GM19023 (cell line): ENCODE measurements around the gene CUEDC2.

Source experiments
- ATAC-seq: cut with Tn5 transposase; IDR thresholded peaks from one replicate; pipeline ENCODE4 v1.9.1; 2021; ENCODE audit warnings: mild to moderate bottlenecking, moderate library complexity; ENCODE audit not compliant: unreplicated experiment

Gene CUEDC2, protein sequence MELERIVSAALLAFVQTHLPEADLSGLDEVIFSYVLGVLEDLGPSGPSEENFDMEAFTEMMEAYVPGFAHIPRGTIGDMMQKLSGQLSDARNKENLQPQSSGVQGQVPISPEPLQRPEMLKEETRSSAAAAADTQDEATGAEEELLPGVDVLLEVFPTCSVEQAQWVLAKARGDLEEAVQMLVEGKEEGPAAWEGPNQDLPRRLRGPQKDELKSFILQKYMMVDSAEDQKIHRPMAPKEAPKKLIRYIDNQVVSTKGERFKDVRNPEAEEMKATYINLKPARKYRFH

GRCh38 chr10:102432162-102432950, at the start of gene CUEDC2:
TSS of gene CUEDC2 (minus strand) at chr10:102432574. CDS start at chr10:102425188, 7,386 bp downstream.
- ATAC-seq, result peak; percentile 90

DNA sequence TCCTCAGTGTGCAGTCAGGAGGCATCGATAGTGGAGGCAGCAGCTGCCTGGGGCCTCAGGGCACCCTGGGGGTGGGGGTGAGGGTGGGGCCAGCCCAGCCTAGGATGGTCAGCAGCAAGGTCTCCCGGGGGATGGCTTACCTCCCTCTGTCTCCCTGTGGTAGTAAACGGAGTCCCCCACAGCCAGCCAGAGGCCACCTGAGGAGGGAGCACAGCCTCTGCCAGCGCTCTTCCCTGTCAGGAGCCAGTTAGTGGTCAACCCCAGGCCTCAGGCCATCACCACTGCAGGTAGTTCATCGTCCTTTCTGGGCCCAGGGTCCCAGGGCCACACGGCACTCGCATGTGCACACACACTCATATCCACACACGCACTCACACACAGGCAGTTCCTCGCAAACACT, 48.0 kb upstream of the CUEDC2 start:
- no peak for ATAC-seq

DNA sequence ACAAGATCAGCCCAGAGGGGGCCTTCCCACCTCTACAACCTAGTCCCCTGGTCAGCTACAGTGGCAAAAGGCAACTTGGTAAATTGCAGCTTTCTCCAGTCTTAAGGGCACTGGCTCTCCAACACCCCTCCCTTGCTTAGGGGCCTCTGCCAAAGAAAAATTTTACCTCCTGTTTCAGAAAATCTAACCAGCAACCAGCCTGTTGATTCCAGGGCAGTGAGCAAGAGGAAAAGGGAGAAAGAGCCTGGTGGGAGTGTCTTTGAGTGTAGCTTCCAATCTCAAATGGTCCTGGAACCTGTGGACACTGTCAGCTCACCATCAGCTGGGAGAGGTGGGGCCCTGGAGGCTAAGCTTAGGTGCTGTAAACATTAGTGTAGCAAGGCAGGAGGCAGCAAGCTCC, 47.3 kb upstream of the CUEDC2 start:
- ATAC-seq, result no peak

DNA sequence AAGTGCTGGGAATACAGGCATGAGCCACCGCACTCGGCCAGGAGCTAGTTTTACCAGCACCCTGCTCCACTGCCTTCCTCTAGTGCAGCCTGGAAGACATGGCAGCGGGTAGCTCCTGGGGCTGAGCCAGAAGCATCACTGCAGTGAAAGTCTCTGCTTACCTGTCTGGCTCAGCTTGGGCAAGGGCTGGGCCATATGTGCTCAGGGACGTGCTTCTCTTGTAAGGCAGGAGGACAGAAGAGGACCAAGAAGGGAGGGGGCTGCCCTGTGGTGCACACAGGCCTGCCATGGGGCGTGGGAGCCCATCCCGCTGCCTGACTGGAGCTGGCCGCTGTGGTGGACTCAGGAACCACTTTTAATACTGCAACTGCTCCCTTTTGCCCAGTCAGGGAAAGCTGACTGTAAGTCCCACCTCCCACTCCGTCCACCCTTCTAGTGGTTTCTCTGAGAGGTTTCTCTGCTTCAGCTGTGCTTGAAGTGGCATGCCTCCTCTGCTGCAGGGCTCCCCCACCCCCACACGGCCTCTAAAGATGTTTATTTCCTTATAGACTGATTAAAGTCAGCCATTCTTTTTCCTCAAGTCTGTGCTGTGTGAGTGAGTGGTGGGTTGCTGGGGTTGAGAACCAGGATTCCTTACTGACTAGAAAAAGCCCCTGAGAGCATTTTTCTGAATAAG, 44.2 kb upstream of the CUEDC2 start:
- no peak for ATAC-seq

DNA sequence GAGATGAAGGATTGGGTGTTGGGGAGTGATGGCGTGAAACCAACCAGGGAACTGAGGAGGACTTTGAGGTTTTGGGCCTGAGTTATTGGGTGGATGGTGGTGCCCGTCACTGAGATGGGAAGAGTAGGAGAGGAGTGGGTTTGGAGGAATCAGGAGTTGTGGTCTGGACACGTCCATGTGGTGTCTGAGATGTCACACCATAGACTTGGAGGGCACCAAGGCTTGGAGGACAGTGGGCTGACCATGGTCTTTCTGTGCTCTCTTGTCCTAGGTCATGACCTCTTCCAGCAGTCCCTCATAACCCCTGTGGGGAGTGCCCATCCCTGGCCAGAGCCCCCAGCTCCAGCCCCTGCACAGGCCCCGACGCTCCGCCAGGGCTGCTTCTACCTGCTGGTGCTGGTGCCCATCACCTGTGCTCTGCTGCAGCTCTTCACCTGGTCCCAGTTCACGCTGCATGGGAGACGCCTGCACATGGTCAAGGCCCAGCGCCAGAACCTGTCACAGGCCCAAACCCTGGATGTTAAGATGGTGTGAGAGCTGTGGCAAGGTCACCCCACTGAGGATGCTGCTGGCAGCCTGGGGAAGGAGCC, 43.2 kb upstream of the CUEDC2 start:
- ATAC-seq, result no peak

- ATAC-seq, result no peak
These were observed 41.3 kb upstream of the CUEDC2 start for GRCh38 chr10:102473445-102474331.

DNA sequence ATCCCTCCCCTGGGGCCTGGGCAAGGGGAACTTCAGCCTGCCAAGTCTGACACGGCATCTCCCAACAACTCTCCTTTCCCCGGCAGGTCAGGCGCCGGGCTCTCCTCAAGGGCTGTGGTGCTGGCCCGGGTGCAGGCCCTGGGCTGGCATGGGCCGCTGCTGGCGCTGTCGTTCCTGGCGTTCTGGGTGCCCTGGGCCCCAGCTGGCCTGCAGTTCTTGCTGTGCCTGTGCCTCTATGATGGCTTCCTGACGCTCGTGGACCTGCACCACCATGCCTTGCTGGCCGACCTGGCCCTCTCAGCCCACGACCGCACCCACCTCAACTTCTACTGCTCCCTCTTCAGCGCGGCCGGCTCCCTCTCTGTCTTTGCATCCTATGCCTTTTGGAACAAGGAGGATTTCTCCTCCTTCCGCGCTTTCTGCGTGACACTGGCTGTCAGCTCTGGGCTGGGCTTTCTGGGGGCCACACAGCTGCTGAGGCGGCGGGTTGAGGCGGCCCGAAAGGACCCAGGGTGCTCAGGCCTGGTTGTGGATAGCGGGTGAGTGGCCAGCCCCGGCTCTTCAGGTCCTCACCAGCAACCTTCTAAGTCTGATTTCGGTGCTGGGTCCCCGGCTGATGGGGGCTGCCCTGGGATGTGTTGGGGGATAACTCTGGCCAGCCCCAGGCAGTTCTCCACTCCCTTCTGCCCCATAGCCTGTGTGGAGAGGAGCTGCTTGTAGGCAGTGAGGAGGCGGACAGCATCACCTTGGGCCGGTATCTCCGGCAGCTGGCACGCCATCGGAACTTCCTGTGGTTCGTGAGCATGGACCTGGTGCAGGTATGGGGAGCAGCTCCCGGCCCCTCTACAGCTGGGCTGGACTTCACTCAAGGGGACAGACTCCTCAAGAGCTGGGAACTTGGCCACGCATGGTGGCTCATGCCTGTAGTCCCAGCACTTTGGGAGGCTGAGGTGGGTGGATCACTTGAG, 38.5 kb upstream of the CUEDC2 start:
- no peak for ATAC-seq

DNA sequence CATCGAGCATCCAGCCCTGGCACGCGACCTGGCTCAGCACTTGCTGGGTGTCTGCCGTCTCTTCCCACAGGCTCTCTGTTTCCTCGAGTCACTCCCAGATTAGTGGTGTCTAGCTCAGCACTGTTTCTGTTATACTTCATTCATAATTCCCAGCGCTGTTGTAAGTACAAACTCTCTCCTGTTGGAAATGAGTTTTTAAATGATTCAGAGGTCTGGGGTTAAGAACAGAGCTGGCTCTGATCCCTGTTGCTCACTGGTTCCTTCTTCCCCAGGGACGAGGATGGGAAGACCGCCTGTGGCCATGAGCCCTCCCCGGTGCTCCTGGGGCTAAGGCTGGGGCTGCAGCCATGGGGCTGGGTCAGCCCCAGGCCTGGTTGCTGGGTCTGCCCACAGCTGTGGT, 36.3 kb upstream of the CUEDC2 start:
- no peak for ATAC-seq

DNA sequence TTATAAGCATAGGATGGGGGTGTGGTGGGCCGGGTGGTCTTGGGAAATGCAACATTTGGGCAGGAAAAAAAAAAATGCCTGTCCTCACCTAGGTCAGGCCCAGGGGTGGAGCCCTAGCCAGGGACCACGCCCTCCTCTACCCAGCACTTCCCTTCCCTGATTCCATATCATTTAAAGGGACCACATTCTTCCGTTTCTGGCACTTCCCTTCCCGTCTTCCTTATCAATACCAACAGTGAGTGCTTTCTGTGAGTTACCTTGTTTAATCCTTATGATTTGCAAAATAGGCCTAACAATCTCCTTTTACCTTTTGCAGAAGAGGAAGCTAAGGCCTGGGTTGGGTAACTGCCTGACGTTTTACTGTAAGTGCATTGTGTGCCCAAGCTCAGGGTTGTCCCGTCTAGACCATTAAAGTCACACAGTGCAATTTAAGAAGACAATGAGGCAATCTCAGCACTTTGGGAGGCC, 35.6 kb upstream of the CUEDC2 start:
- no peak for ATAC-seq

DNA sequence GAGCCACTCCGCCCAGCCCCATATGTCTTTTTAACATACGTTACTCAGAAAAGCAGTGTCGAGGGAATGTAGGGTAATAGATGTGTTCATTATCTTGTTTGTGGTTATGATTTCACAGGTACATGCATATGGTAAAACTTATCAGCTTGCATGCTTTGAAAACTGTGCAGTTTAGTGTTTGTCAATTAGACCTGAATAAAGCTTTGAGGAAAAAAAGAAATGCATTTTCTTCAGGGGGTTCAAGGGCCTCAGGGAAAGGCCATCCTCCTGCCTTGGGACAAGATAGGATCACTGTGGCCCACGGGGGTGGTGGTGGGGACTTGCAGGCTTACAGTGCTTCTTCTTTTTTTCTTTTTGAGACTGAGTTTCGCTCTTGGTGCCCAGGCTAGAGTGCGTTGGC, 34.9 kb upstream of the CUEDC2 start:
- no peak for ATAC-seq

DNA sequence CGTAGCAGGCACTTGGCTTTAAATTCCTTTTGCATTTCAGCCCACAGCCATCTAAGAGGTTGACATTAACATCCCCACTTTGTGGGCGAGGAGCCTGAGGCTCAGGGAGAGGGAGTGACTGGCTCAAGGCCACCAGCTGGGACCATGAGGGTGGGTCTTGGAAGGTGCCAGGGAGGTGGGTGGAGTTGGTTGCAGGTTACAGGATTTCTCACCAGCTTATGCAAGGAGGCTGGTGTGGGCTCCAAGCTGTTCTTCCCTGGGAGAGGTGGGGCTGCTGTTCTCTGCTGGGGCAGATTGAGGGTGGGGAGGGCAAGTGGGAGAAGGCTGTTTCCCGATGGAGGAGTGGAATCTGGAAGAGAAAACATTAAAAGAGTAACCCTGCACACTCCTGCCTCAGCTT, 33.1 kb upstream of the CUEDC2 start:
- ATAC-seq, result no peak

DNA sequence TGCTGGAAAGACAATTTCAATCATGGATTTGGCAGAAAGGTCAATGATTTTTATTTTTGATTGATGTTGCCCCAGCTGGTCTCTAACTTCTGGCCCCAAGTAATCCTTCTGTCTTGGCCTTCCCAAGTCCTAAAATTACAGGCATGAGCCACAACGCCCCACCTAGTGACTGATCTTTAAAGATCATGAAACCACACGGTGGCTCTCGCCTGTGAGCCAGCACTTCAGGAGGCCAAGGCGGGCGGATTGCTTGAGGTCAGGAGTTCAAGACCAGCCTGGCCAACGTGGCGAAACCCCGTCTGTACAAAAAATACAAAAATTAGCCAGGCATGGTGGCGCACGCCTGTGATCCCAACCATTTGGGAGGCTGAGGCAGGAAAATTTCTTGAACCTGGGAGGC, 31.6 kb upstream of the CUEDC2 start:
- no peak for ATAC-seq

DNA sequence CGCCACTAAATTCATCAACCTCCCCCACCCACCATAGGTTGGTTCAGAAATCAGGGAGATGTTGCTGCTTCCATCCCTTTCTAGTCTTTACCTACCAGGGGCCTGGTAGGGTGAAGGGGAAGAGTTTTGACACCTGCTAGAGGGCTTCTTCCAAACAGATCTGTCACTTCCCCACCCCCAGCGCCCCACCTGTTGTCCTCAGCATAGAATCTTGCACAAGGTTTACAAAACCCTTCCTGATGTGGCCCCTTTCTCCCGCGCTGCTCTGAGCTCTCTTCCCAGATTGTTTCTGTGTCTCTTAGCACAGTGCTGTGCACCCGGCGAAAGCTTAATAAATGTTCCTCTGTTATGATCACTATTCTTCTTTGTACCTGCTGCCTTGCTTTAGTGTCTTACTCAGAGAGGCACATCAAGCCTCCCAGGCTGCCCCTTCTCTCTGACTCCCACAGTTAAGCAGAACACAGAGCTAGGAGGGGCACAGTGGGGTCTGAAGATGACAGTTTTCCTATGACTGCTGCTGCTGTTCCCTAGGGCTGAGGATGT, 30.2 kb upstream of the CUEDC2 start:
- no peak for ATAC-seq

DNA sequence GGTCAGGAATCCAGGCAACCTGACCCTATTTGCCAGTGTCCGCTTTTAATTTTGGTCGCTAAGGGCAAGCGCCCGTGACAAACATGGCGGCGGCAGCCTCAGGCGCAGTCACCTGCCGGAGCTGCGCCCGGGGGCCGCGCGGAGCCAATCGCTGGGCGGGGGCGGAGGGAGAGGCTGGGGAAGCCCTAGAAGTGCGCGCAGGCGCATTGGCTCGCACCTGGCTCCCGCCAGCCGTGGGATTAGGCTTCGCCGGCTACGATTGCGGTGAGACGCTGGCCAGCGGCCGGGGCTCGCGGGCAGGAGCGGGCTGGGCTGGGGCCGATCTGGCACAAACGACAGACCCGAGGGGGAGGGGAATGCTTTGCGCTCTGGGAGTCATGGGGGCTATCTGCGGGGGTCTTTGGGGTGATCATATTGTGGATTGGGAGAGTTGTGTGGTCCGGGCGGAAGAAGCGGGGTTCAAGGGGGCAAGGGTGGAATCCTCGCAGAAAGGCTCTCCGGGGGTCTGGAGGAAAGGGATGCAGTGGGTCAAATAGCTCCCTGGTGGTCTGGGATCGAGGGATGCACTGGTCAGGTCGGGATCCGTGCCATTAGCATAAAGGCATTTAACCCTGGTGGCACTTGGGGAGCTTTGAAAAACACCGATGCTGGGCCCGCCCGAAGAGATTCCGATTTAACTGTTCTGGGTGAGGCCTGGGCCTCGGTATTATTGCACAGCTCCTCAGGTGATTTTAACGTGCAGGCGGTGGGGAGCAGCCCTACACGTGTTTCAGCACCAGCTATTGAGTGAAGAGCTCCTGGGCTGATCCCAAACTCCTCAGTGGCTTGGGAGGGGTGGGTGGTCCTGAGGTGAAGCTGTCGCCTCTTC, 29.0 kb upstream of the CUEDC2 start:
- ATAC-seq, result peak; percentile 92

DNA sequence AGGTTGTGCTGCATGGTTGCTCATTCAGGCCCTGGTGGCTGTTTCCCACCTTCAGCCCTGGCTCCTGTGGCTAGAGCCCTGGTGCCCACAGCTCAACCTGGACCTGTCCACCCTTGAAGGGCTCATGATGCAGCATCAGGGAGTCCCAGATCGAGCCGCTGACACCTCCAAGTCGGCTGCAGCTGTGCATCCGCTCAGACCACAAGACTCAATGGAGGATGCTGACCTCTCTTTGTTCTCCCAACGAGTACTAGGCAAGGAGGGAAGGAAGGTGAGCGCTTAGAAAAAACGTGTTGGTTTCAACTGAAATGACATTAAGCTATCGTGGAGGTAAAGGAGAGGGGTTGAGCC, 28.4 kb upstream of the CUEDC2 start:
- peak; percentile 20 for ATAC-seq

DNA sequence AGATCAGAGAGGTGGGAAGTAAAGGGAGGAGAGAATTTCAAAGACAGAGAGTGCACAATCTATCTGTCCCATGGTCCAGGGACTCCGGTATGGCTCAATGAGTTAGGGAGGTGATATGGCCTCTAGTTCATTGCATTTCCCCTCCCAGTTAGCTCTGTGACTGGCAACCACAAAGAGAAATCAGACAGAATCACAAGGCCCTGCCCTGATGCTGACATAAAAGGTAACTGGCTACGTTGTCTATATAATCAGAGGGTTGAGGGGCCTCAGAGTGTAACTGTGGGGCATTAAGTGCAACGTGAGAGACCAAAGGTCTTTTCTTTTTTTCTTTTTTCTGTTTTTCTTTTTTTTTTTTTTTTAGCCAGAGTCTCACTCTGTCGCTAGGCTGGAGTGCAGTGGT, 26.3 kb upstream of the CUEDC2 start:
- no peak for ATAC-seq

DNA sequence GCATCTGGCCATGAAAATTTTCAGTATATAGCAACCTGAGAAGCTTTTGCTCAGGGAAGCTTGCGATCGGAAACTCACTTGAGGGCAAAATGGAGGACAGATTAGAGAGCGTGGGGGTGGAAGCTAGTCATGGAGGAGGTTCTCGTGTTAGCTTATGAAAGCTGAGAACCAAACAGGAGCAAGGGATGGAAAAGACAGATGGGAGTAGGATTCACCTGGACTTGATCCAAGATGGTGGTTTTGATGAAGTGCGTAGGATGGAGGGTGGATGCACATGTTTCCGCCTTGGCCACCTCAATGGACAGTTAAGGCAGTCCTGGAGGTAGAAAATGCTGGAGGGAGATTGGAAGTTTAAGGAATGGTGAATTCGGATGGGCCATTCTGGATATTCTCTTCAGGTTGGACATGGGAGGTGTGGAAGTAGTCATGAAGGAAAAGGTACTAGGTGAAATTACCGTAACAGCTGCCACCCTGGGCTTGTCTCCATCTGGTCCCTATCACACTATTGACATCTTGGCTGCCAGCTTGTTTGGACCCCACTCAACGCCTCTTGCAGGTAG, 25.3 kb upstream of the CUEDC2 start:
- no peak for ATAC-seq
